ENCODE measurements around the gene CTDSP2. TPM values are rescaled to one million over a fixed set of nuclear protein-coding genes. Genes with fewer than 3 reads are reported as not detected.

Gene CTDSP2
- total and polyA plus RNA-seq, 2 of the 8 experiments (the other 6 are each of a cell fraction or from before 2014, with no cell fraction given) = 71.3 to 91.7 TPM

- TF ChIP-seq POLR2A (IDR thresholded peaks at IDR 0.05; ENCODE audit: control extremely low read depth in 1 of 2, low read depth in 2 of 2, low read length in 2 of 2) = peak; percentile 25 to 68
Observed at GRCh38 chr12:57893431-57894353, 47.2 kb upstream of the CTDSP2 start (continued).

Data from H1 (cell line).